Stimulated activated CD4-positive, alpha-beta T cell treated with anti-CD3 and anti-CD28 coated beads, Interleukin-1b, Interleukin-23, amount 100 ng/mL, for 48 hours (primary cell): Measurements from ENCODE around the gene EDN2.

Experiments
- DNase-seq: peaks from one replicate; pipeline ENCODE4 v3.0.0-alpha.2; 2020

The EDN2 gene

DNA sequence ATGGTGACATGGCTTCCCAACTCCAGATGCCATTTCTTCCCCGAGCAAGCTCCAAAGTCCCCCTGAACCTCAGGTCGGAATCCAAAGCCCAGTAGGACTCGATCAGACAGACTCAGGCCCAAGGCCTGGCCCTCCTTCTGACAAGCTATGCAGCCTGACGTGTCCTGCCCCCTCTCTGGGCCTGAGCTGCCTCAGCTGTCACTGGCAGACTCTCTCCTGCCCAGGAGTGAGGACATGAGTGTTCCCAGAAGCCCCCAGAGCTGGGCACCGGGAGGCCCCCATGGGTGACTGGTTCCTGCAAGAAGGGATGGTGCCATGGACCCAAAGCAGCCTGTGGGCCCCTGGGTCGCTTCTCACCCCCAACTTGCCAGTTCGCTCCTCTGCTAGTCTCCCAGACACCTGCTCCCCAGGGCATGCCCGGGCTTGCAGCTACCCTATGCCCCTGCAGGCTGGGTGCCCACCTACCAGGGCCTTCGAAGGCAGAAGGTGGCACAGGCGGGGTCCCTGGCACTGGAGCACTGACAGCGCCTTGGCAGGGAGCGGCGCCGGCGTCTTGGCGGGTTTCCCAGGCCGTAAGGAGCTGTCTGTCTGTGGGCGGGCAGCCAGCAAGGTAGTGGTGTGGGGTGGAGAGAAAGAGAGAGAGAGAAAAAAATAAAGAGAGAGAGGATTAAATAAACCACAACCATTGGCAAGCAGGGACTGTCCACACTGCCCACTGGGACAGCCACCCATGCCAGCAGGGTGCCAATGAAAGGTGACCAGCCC is 2.3 kb downstream of the EDN2 start:
- no peak for DNase-seq

DNA sequence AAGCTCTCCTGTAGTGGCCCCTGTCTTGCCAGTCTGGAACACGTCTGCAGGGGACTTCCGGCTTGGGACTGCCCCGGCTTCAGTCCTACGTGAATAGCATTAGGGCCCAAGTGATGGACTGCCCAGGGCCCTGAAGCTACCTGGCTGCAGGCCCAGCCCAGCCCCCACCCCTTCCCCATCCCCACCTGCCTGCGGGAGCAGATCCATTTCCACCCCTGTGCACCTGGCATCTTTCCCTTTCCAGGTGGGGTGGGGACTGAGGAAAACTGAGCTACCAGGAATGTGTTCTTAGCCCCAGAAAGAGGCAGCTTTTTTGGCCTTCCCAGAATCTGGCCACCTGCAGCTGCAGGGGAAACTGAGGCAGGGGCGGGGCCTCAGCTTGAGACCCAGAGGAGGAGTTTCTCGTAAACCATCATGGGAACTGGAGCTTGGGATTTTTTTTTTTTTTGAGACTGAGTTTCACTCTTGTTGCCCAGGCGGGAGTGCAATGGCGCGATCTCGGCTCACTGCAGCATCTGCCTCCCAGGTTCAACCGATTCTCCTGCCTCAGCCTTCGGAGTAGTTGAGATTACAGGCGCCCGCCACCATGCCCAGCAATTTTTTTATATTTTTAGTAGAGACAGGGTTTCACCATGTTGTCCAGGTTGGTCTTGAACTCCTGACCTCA is 3.2 kb downstream of the EDN2 start:
- DNase-seq, result no peak

DNA sequence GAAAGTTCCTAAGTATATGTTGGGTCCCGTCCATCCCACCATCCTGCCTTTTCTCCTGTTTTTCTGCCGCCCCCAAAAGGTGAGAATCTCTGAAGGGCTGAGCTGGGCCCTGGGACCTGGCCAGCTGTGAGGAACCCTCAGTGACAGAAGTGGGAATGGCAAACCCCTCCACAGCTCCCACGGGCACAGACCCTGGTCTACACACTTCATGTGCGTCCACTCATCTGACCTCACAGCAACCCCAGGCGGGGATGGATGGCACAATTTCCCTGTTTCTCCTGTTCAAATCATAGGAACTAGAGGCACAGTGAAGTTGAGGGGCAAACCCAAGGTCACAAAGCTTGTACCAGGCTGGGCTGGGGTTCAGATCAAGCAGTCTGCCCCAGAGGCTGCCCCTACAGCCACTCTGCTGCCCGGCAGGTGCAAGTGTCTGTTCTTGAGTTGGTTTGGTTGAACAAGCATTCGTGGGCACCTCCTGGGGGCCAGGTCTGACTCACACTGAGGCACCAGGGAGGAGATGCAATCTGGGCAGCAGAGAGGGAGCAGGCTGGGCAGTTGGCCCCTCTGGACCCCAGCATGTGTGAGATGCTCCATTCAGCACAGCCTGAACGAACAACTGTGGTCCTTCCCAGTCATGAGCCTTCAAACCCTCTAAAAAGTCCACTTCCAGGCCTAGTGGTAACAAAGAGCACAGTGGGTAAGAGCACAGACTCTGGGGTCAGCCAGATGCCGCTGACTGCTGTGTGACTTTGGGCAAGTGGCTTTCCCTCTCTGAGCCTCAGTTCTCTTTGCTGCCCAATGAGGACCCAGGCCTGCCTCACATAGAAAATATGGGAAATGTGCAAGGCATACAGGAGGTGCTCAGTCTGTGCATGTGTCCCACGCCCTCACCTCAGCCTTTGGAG is 4.0 kb downstream of the EDN2 start:
- no peak for DNase-seq

DNA sequence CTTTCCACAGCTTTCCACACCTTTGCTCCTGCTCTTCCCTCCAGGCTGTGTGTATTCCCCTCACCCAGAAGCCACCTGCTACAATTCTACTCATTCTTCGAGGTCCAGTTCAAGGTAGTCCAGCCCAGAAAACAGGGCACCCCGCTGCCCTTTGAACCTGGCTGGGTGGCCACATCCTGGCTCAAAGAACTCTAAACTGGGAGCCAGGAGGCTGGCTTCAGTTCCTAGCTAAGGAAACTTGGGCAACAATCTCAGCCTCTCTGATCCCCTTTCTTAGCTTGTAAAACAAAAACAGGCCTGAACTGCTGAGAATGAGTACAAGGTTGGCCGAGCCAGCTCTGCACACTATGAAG is 4.7 kb downstream of the EDN2 start:
- no peak for DNase-seq

DNA sequence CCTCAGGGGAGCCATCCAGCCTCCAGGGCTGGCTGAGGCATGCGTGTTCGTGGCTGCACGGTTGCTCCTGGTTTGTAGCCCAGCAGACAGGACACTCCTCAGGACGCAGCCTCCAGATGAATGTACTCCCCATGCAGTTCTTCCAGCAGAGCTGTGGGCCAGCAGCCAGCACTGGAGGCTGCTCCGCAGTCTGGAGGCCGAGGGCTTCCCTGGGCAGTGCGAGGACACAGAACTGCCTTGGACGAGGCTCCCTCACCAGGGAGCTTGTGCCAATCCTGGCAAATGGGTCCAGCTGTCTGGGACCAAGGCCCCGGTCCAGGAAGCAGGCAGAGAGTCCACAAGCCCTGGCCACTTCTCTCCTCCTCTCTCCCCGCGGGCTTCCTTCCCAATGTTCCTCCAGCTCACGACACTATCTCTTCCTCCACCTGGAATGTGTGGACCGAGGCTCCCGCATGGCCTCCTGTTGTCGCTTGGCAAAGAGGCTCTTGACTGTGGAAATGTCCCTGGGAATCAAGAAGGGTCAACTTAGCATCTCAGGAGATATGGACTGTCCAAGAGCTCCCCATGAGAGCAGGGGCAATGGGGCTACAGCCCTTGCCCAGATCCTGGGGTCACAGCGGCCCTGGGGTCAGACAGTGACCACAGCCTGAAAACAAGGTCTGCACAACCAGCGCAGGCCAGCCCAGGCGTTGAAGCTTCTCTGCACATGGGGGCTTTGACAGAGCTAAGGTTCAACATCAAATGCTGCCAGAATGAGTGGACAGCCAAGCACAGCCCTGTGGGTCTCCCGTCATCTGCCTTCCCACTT is 5.3 kb downstream of the EDN2 start:
- DNase-seq, result no peak

DNA sequence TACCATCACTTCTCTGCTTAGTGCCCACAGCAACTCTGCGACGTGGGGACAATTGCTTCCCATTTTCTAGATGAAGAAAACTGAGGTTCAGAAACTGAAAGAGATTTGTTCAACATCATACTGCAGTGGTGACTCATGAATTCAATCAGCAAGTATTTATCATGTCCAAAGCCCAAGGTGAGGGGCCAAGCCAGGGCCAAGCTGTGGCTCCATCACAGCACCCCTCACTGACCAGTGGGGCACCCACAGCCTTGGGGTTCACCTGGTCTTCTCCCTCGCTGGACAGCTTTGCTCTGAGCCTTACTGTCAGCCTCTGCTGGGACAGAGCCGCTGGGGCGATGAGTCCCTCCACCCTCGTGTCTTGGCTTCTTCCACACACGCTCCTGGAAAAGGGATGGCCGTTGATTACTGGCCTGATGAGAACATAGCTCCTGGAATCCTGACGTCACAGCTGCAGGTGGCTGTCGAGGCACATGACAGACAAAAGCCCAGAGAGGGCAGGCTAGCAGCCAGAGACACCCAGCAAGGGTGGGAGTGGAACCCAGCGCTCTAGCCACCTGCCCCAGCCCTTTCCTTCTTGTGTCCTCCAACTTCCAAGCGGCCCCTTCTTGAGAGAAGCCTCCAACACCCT is 6.2 kb downstream of the EDN2 start:
- no peak for DNase-seq

DNA sequence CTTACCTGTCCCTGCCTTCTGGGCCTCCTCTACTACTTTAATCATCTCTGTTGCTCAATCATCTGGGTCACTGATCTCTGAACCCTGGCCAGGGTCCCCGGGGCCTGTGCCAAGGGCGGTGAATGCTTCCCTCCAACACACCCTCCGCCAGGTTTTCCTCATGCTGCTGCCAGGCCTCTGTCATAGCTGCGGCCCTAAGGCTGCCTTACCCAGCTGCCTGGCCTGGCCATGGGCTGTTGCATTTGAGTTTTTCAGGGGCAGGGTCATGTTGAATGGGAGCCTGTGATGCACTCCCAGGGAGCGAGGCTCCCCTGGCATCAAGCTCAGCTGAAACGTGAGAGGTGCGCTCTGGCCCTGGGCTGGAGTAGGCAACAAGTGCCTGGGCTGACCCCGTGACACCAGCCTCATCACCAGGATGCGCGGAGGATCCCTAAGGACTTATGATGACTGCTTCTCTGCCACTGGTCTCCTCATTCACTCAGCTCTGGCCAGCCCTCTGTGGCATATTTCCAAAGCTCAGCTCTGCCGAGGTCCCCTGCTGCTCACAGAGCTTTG is 7.6 kb downstream of the EDN2 start:
- DNase-seq, result no peak

DNA sequence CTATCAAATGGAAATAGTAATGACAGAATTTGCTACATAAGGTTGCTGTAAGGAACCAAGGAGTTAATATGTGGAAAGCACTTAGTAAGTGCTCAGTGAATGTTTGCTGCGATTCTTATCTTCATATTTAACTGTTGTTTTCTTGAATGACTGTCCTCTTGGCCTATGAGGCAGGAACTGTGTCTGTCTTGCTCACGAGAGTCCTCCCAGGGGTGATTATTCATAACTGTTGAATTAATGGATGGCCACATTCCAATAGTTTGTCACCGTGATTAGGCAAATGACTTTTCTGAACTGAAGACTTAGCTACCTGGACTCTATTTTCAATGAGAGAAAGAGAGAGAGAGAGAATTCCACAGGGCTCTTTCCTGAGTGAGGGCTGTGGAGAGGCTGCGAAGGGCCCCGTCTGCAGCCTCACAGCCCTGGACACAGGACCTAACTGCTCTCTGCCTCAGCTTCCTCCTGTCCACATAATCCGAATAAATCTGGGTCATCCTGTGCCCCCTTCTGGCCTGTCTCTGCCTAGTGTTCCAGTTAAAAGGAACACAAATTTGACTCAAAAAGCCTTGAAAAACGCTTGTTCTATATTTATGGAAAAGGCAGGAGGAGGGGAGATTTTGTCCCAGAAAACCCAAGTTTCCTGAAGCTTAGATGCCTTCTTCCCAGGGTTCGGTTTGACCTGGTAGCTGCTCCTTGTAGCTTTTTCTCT is 8.5 kb downstream of the EDN2 start:
- no peak for DNase-seq

DNA sequence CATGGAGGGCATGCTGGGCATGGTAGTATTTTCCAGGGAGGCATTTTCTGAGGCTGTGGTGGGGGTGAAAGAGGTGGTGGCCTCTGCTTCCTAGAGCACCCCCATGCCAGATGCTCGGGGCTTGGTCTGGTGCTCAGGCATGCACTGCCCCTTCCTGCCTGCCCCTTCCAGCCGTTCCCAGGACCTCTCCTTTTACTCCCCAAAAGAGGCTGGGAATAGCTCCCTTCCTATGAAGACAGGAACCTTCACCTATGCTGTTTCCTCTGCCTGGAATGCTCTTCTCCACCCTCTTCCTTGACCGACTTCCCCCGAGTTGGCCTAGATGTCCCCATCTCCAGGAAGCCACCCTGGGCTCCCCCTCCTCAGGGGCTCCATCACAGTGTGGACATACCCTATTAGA is 9.1 kb downstream of the EDN2 start:
- DNase-seq, result no peak

DNA sequence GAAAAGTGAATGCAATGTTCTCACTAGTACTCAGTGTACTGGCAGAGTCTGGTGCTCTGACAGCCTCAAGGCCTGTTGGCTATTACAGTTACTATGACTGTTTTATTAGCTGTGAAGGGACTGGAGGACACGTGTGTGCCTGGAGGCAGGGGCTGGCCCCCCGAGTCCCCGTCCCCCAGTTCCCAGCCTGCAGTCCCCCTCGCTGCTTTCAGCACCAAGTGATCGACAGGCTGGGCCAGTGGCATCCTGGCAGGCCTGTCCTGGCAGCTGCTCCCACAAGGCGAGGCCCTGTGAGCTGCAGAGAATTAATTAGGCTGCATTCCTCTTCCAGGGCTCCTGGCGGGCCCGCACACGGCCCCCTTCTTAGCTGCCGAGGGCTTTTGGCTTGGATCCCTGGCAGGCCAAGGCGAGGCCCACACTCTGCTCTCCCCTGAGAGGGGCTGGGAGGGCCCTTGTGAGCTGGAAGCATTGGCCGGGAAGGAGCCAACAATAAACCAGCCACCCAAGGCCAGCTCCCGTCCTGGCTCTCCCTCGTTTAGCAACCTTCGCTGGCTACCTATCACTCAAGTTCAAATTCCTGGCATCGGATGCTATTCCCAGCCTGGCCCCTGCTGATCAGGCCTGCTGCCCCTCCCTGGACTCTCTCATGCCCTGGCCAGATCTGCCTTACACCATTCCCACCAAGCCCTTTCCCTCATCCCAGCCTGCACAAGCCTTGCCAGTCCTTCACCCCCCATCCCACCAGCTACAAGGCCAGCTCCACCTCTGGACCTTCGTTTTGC is 9.8 kb downstream of the EDN2 start:
- DNase-seq, result no peak

DNA sequence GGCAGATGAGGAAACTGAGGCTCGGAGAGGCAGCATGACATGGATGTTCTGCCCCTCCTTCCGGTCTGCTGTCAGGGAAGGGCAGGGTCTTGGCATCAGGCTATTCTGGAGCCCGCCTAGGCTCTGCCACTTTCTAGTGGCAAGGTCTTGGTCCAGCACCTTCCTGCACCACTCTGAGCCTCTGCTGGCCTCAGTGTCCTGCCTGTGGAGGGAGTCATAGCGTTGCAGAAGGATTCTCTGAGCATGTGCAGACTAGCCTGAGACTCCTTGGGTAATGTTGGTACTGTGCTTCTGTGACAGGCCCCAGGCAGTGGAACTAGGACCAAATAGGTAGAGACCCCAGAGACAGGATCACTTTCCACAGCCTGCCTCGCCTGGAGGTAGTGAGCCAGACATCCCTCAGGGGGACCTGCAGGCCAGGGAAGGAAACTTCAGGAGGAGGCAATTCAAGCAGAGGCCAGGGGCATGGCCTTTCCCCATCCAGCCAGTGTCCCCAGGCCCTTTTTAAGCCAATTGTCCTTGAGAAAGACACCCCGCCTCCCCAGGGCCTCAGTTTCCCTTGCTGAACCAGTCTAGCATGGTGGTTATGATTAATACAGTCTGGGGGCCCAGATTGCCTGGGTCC is 10.6 kb downstream of the EDN2 start:
- no peak for DNase-seq

DNA sequence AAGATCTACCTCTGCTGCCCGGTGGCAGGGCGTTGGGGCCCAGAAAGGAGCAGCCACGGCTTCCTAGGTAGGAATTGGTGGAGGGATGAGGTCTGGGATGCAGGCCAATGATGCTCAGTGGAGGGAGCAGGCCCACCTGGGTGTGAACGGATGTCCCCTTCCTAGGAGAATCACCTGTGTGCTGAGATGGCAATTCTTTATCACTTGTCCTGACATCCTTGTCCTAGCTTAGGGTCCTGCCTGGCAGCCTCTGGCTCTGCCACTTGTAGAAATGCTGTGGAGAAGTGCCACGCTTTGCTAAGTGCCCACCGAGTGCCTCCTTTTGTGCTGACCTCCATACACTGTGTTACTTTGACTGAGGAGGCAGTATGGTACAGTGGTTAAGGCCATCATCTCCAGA is 12.8 kb downstream of the EDN2 start:
- DNase-seq, result no peak

DNA sequence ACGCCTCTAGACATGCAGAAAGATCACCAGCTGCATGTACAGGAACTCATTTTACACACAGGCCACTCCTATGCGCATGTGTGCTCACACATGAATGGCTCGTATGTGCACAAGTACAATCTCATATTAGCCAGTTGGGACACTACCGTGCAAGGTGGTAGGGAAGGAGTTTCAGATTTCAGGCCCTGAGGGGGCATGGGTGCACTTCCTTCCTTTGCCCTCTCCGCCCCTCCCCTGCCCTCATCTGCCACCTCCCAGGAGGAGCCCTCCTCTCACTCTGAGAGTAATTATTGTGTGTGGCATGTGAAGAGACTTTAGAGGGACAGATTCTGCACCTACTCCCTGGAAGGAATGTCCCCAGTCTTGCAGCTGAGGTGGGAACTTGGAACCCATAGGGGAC is 14.8 kb downstream of the EDN2 start:
- no peak for DNase-seq

DNA sequence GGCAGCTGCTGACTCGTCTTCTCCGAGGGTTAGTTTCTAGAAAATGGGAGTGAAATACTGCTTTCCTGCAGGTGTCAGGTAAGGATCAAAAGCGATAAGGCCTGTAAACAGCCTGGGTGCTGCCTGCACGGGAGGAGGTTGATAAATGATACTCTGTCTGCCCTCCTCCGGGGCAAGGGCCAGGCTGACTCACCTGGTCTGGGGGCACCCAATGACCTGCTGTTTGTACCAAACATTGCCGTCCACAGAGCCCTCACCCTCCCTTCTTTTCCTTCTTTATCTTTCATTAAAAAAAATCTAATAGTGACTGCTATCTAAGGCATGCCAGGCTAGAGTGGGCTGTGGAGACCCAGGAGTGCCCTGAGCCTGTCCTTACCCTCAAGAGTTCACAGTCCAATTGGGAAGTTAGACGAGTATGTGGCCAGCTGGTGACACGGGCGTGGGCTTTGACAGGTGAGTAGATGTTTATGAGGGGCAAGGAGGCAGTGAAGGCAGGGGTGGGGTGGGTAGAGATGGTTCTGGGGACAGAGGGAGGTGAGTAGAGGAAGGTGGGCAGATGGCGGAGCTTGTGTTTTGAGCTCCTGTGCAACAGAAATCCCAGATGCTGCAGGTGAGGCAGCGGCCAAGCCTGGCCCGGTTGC is 16.2 kb downstream of the EDN2 start:
- no peak for DNase-seq

DNA sequence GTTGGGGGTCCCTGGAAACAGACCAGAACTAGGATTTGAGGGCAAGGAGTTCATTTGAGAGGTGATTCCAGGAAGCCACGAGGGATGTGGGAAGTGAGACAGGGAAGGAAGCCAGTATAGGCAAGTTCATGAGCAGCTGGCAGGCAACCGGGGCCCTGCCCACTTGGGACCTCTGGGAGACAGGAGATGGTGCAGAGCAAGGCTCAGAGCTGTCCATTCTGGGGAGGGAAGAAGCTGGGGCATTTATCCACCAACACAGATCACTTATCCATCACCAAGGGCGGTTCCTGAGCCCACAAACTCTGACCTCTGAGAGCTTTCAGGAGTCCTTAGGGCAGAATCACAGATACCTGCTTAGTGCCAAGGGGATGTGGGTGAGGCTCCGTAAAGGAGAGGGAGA is 16.8 kb downstream of the EDN2 start:
- DNase-seq, result no peak

DNA sequence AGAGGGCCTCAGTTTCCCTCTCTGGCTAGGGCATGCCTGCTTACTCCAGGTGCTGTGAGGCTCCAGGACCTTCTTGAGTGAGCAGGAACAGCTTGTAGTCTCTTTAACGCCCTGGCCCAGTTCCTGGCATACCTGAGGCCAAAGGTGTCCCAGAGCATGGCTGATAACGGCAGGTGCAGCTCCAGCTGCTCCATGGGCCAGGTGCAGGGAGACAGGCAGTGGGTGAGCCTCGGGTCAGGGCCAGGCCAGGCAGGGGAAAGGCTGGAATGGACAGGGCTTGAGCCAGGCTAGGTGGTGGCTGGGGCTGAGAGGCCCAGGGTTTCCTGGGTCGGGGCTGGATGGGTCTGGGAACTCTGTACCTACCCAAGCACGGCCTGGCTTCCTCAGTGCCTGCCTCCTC is 18.3 kb downstream of the EDN2 start:
- DNase-seq, result no peak

DNA sequence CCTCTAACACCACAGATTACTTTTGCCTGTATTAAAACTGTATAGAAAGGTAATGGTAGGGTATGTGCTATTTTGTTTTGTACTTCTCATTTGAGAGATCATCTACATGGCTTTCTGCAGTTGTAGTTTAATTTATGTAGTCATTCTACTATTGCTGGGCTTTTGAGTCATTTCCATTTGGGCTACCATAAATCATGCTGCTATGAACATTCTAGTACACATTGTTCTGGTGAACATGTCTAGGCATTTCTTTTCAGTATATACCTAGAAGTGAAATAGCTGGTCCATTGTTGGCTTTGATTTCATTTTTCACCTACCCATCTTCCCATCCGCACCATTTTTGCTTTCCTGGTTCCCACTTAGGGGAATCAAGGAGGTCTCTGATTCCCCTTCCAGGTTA is 18.7 kb downstream of the EDN2 start:
- no peak for DNase-seq

DNA sequence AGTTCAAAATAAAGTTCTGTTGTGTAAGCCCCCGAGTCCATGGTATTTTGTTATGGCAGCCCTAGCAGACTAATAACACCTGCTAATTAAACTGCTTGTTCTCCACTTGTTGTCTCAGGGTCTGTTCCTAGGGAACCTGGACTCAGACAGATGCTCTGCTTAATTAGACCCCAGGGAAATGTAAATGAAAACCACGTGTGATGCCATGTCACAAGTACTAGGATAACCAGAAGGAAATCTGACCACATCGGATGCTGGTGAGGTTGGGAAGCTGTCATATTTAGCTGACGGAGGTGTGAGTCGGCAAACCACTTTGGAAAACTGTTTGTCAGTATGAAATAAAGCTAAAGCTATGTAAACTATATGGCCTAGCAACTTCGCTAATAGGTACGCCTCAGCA is 19.6 kb downstream of the EDN2 start:
- DNase-seq, result no peak

DNA sequence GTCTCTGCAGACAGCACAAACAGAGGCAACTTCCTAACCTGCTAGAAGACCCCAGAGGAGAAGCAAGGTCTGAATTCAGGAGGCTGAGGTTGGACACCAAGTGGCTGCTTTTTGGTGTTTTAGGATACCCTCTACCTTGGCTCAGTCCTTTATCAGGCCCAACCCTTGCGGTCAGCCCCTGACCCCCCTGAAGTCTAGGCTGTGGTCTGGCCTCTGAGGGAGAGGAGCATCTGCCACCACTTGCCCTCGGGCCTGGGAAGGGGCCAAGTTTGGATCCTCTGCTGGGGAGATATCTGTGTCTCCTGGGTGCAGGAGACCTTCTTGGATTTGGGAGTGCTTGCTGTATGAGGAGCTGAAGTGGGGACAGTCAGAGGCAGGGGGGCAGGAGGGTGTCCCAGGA is 21.0 kb downstream of the EDN2 start:
- DNase-seq, result no peak

DNA sequence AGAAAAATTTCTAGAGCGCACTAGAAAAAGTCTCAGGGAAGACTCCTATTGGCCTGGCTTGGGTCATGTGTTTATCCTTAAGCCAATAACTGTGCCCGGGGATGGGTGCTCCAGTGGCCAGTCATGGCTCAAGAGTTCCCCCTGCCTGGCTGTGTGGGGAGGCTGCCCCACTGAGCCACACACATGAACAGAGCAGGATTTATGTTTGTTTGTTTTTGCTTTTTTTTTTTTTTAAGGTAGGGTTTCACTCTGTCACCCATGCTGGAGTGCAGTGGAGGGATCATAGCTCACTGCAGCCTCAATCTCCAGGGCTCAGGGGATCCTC is 21.8 kb downstream of the EDN2 start:
- DNase-seq, result no peak
